ENCODE results near the gene KIF1A.

KIF1A gene

GRCh38 chr2:240762971-240763370, 57.0 kb downstream of the KIF1A start:
- no peak for DNase-seq

- no peak for DNase-seq
Observed at GRCh38 chr2:240762249-240762648, 57.8 kb downstream of the KIF1A start.

GRCh38 chr2:240760576-240761246, 59.3 kb downstream of the KIF1A start:
- no peak for DNase-seq

- DNase-seq: no peak
Observed at GRCh38 chr2:240760121-240760520, 59.9 kb downstream of the KIF1A start.

GRCh38 chr2:240759459-240759858, 60.6 kb downstream of the KIF1A start:
- no peak for DNase-seq

- DNase-seq: no peak
Observed at GRCh38 chr2:240757086-240757614, 62.9 kb downstream of the KIF1A start.

- DNase-seq: no peak
Observed at GRCh38 chr2:240752209-240752608, 67.8 kb downstream of the KIF1A start.

- no peak for DNase-seq
Observed at GRCh38 chr2:240750409-240750808, 69.6 kb downstream of the KIF1A start.

- no peak for DNase-seq
Observed at GRCh38 chr2:240749516-240749915, 70.5 kb downstream of the KIF1A start.

- no peak for DNase-seq
Observed at GRCh38 chr2:240747256-240747655, 72.8 kb downstream of the KIF1A start.

- no peak for DNase-seq
Observed at GRCh38 chr2:240746671-240747070, 73.3 kb downstream of the KIF1A start.

- DNase-seq: no peak
Observed at GRCh38 chr2:240745962-240746361, 74.1 kb downstream of the KIF1A start.

GRCh38 chr2:240745456-240745855, 74.6 kb downstream of the KIF1A start:
- DNase-seq: no peak

GRCh38 chr2:240742602-240743095, 77.4 kb downstream of the KIF1A start:
- no peak for DNase-seq

- no peak for DNase-seq
Observed at GRCh38 chr2:240741091-240741490, 78.9 kb downstream of the KIF1A start.

GRCh38 chr2:240739797-240740196, 80.2 kb downstream of the KIF1A start:
- no peak for DNase-seq

- DNase-seq: no peak
Observed at GRCh38 chr2:240737958-240738357, 82.1 kb downstream of the KIF1A start.

- no peak for DNase-seq
Observed at GRCh38 chr2:240737512-240737911, 82.5 kb downstream of the KIF1A start.

GRCh38 chr2:240736281-240737250, 83.5 kb downstream of the KIF1A start:
- no peak for DNase-seq

- DNase-seq: no peak
Observed at GRCh38 chr2:240735476-240735875, 84.5 kb downstream of the KIF1A start.

GRCh38 chr2:240734756-240735155, 85.3 kb downstream of the KIF1A start:
- DNase-seq: no peak

GRCh38 chr2:240733803-240734495, 86.1 kb downstream of the KIF1A start:
- peak; percentile 58 for DNase-seq
